Neuron (in vitro differentiated cells): ENCODE data around the gene TRIM41.

ENCODE experiments used
- H2AFZ ChIP-seq: one replicate; pipeline ENCODE4 v1.6.1; 2013; ENCODE audit warnings: low read depth, mild to moderate bottlenecking, inconsistent platforms, low read length, moderate library complexity
- H3K27me3 ChIP-seq: one replicate; pipeline ENCODE4 v1.6.1; 2013; ENCODE audit warnings: low read length; ENCODE audit not compliant: insufficient read depth
- H3K36me3 ChIP-seq: one replicate; pipeline ENCODE4 v1.6.1; 2013; ENCODE audit warnings: low read length; ENCODE audit not compliant: insufficient read depth
- H3K4me1 ChIP-seq: one replicate; pipeline ENCODE4 v1.6.1; 2013; ENCODE audit warnings: low read length; ENCODE audit not compliant: insufficient read depth
- H3K4me3 ChIP-seq: 2 replicates; pipeline ENCODE4 v1.5.1; 2013; ENCODE audit warnings: mild to moderate bottlenecking, low read length, moderate library complexity
- H3K9me3 ChIP-seq: one replicate; pipeline ENCODE4 v1.6.1; 2013; ENCODE audit warnings: low read length

TRIM41 gene

DNA sequence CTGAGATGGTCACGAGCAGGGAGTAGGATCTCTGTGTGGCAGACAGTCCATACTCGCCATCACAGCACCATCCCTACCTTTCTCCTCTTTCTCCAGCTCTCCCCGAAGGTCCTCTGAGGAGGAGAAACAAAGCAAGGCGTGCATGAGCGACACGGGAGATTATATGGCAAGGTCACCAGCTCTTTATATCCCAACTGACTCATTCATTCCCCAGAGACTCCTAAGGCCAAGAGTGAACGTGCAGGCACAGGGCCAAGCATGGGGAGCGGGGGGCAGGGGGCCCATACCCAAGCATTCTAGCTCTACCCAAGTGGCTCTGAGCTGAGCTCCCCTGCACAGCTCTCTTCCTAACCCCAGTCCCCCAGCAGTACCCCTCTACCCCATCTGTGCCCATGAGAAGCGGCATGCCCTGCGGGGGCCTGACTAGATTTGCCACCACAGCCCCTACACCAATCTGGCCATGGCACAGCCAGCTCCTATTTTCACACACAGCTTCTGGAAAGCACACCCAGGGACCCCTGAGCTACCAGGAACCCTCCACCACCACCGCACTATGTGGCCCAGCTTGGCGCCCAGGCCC lies 24.9 kb upstream of the TRIM41 start:
- no peak overlapping the region for H2AFZ ChIP-seq

DNA sequence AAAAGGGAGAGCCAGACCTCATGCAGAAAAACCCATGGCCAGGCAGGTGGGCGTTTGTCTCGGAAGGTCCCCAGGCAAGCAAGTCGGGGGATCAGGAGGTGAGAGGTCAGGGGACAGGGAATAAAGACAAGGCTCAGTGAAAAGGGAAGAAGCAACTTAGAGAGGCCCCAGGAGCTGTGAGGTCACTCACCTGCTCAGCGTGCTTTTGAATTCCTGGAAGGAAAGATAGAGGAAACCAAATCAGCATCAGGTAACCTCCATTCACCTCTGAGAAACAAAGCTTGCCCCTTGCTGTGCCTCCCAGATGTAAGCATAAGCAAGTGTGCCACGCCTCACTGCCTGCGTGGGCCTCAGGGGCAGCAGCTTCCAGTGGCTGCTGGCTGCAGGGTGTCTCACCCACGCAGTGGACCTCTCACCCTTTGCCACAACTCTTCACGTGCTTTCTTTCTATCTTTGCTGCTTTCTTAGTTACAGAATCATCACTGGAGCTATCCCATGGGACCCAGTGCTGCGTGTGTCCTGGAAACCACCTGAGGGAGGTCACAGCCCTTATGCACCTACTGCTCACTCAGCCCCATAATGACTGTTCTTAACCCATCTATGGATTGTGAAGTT lies 24.1 kb upstream of the TRIM41 start:
- Histone ChIP-seq H2AFZ (no peak overlapping the region), H3K27me3 (peaks cover 52% of the 10 kb centered on the region), H3K4me1 (no peaks in the 10 kb centered on the region), H3K9me3 (no peaks in the 10 kb centered on the region), H3K4me3 (no peak overlapping the region), H3K36me3 (no peaks in the 10 kb centered on the region)

More for the DNA sequence above, 24.9 kb upstream of the TRIM41 start:
- H3K9me3 ChIP-seq, result no peaks in the 10 kb centered on the region
- H3K4me1 ChIP-seq, result no peaks in the 10 kb centered on the region
- H3K36me3 ChIP-seq, result no peaks in the 10 kb centered on the region
- no peak overlapping the region for H3K4me3 ChIP-seq
- H3K27me3 ChIP-seq, result peaks cover 43% of the 10 kb centered on the region

DNA sequence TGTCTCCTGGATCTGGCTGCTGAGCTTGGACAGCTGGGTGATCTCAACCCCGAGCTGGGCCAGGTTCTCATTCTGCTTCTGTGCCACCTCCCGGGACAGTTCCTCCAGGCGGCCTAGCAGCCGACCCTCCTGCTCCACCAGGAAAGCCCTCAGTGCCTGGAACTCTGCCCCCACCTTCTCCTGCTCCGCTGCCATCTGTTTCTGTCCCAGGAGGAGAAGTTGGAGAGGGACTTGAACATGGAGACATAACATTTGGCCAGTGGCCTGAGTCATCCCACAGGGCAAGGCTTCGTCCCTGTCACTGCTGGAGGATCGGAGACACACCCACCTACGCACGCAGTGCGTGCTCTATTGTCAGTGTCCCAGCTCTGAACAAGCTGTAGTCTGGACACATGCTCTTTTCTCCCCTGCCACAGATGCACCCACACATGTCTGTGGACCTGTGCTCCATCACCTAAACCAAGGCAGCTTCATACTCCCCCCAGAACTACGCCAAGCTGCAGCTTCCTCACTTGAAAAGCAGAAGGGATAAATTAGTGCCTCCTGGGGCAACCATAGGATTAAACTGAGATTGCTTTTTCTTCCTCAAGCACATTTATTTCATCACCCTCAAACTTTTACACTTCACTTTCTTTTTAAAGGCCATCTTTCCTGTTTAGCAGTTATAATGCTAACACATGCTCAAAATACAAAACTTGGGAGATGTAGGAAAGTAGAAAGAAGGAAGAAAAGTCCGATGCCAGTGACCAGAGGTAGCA lies 23.0 kb upstream of the TRIM41 start:
- H3K4me1 ChIP-seq, result peaks cover 2% of the 10 kb centered on the region
- H3K27me3 ChIP-seq, result peaks cover 54% of the 10 kb centered on the region

DNA sequence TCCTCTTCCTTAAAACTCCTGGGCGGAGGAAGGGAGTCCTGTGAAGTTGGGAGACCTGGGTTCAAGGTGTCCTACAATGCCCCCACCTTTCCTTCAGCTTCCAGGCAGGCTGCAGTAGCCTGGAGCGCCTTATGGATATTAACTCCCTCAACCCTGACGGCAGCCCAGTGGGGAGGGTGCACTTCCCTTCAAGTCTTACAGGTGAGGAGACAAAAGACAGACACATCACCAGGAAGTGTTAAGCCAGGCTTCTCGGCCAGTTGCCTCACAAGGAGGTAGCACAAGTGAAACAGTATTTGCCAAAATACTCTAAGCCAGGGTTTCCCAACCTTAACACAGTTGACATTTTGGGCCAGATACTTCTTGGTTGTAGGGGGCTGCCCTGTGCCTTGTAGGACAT lies 22.3 kb upstream of the TRIM41 start:
- no peak overlapping the region for H2AFZ ChIP-seq
- H3K27me3 ChIP-seq, result peaks cover 54% of the 10 kb centered on the region
- no peak overlapping the region for H3K4me3 ChIP-seq
- peaks cover 8% of the 10 kb centered on the region for H3K4me1 ChIP-seq
- H3K36me3 ChIP-seq, result no peaks in the 10 kb centered on the region
- H3K9me3 ChIP-seq, result no peaks in the 10 kb centered on the region

More for the DNA sequence above, 23.0 kb upstream of the TRIM41 start:
- no peaks in the 10 kb centered on the region for H3K9me3 ChIP-seq
- H3K4me3 ChIP-seq, result no peak overlapping the region
- no peak overlapping the region for H2AFZ ChIP-seq
- no peaks in the 10 kb centered on the region for H3K36me3 ChIP-seq

DNA sequence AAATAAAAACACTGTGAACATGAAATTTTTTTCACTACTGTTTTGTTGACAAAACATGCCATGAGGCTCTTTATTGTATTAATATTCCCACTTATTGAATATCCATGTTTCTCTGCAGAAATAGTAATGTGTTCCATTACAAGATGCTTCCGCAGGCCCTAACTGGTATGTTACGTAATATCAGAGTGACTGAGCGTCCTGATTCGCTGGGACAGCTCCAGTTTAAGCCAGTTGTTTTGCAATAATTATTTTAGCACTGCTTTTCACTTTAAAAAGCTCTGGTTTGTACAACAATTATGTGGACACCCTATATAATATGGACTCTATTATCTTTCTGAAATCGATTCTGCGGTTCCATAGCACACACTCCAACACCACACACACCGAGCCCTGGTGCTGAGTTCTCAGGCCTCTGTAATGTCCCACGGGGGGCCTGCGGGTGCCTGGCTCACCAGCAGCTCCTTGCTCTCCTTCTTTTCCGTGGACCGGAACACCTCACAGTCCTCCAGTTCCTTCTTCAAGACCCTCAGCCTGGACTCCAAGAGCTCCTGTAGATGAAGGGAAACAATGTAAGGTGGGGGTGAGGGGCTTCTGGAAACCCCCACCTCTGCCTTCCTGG lies 19.9 kb upstream of the TRIM41 start:
- H3K36me3 ChIP-seq, result no peaks in the 10 kb centered on the region
- no peaks in the 10 kb centered on the region for H3K9me3 ChIP-seq
- no peak overlapping the region for H2AFZ ChIP-seq
- peaks cover 51% of the 10 kb centered on the region for H3K27me3 ChIP-seq
- H3K4me1 ChIP-seq, result peaks cover 11% of the 10 kb centered on the region
- H3K4me3 ChIP-seq, result no peak overlapping the region

DNA sequence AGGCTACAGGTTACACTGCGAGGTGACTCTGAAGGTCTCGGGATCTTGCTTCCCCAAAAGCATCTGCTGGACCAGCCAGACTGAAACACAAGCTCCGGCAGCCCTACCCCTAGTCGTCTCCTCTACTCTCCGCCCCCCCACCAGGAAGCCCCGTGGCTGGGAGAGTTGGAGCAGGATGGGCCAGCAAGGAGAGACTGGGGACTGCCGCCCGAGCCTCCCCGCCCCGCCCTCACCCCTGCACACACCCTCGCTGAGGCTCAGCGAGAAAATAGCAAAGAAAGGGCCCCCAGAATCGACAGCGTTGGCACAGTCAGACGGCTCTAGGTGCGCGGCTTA lies 19.3 kb upstream of the TRIM41 start:
- H3K27me3 ChIP-seq, result peaks cover 46% of the 10 kb centered on the region
- H3K4me1 ChIP-seq, result peaks cover 11% of the 10 kb centered on the region
- H3K36me3 ChIP-seq, result no peaks in the 10 kb centered on the region
- H3K9me3 ChIP-seq, result no peaks in the 10 kb centered on the region
- H2AFZ ChIP-seq, result peak overlapping the region; percentile 22
- H3K4me3 ChIP-seq, result peak overlapping the region; percentile 78

DNA sequence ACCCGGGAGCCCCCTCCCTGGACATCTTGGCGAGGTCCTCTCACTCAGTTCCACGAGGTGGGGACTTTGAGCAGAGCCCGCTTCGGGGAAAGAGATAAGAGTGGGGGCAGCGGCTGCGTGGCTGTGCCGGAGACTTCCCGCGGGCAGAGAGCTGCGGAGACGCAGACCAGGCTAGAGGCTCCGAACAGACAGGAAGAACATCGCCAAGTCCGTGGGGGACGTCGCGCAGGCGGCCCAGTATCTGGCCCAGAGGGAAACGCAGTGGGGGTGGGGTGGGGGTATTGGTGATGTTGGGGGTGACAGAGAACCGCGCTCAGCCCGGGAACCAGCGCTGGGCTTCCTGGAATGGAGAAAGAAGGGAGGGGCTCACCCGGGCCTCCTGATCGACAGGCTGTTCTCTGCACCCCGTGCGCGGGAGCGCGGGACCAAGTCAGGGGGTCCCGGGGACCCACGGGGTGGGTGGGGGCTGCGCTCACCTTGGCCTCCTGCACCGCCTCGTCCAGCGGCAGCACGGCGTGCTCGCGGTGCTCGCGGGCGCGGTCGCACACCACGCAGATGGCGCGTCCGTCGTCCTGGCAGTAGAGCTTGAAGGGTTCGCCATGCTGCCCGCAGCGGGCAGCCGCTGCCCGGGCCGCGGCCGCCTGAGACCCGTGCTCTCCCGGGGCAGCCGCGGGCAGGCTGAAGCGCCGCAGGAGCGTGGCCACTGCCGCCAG lies 18.8 kb upstream of the TRIM41 start:
- Histone ChIP-seq H3K27me3 (peaks cover 41% of the 10 kb centered on the region), H3K4me3 (peak overlapping the region; percentile 78)

DNA sequence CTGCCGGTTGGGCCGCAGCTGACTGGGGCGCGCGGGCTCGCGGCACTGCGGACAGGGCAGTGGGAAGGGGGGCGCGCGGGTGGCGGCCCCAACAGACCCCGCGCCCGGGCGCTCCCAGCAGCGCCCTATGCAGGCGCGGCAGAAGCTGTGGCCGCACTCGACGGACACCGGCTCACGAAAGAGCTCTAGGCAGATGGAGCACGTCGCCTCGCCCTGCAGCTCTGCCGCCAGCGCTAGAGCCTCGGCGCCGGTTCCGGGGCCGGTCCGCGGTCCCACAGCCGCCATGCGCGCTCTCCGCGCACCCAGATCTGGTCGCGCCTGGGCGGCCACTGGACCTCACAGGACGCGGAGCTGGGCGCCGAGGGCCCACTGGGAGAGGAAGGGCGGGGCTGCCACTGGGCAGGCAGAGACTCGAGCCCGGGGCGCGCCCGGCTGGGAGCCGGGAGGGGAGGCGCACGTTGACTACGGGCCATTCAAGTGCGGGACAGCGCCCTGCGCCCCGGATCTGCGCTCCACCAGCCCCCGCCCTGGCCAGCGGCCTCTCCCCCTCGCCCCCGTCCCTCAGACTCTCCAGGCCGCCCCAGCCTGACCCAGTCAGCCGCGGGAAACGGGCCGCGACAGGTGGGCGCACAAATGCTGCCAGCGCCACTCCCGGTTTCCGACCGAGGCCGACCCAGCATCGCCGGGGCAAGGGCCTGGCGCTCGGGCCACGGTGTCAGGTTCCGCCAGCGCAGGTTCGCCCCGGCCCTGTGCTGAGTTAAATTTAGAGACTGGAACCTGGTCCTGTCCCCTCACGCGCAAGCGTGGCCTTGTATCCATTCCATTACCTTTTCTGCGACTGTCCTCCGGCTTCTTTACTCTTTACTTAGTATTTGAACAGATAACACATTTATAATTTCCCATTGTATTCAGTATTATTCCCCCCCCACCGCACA lies 18.0 kb upstream of the TRIM41 start, which contains the start of gene TRIM7:
Gene TRIM7, minus strand, starts transcription at position 371 of the 935 bp plus-strand sequence. Its CDS starts 86 bp downstream, at position 285.
- Histone ChIP-seq H3K4me1 (peaks cover 11% of the 10 kb centered on the region), H3K4me3 (peak within 1 kb of the TSS; percentile 78), H2AFZ (peak within 1 kb of the TSS; percentile 80), H3K27me3 (peaks cover 33% of the 10 kb centered on the region), H3K9me3 (no peaks in the 10 kb centered on the region), H3K36me3 (no peaks in the 10 kb centered on the region)

More for the DNA sequence above, 18.8 kb upstream of the TRIM41 start:
- Histone ChIP-seq H3K9me3 (no peaks in the 10 kb centered on the region), H3K36me3 (no peaks in the 10 kb centered on the region), H2AFZ (peak overlapping the region; percentile 80), H3K4me1 (peaks cover 11% of the 10 kb centered on the region)

DNA sequence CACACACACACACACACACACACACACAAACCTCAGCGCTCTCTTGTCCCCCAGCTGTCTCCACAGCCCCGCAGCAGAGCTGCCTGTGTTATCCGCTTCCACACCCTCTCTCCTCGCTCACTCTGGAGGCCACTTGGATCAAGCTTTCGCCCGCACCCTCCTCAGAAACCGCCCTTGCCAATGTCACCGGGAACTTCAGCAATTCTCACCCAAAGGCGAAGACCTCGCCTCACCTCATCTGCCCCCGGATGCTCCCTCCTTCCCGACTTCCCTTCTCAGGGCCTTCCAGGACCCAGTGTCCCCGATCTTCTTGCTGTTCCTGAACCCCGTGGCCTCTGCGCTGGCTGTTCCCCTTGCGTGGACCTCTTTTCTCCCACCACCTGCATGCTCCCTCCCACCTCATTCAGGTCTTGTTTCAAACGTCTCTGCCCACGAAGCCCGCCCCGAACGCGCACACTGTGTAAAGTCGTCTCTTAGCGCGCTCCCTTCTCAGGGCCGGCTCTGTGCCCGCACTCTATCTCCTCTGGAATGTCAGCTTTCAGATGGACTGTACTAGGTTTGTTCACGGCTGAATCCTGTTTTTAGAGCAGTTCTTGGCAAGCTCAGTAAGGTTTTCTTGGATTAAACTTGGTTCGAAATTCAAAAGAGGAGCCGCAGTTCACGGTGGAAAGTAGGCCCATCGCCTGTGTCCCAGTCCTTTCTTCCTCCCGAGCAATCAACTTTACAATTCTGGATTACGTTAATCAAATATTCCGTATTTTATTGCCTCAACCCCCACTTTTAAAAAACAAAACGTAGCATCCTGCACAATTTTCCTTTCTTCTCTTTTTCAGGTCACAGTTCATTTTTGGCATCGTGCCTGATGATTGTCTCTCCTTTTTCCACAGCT lies 17.1 kb upstream of the TRIM41 start:
- peak overlapping the region; percentile 80 for H2AFZ ChIP-seq
- H3K4me3 ChIP-seq, result peak overlapping the region; percentile 78
- H3K27me3 ChIP-seq, result peaks cover 26% of the 10 kb centered on the region
- H3K36me3 ChIP-seq, result no peaks in the 10 kb centered on the region
- no peaks in the 10 kb centered on the region for H3K9me3 ChIP-seq
- H3K4me1 ChIP-seq, result peaks cover 11% of the 10 kb centered on the region

DNA sequence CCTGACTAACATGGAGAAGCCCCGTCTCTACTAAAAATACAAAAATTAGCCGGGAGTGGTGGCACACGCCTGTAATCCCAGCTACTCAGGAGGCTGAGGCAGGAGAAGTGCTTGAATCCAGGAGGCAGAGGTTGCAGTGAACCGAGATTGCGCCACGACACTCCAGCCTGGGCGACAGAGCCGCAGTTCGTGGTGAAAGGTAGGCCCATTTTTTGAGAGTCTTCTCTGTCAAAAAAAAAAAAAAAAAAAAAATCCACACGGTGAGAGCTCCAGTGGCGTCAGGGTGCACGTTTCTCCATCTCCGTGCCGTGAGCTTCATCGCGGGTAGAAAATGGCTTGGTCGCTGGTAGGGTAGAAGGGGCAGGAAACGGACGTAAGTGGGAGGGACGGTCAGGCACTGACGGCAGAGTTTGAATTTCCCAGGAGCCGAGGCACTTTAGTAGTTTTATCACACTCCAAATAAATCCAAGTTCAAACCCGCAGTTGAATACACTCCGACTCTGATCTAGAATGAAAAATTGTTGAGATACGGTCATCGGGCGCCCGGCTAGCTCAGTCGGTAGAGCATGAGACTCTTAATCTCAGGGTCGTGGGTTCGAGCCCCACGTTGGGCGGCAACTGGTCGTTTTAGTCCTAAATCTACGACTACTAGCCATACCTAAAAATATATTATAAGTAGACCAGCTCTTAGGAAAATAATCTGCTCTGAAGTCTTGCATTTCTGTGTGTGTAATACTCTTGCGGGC lies 15.7 kb upstream of the TRIM41 start:
- Histone ChIP-seq H3K36me3 (no peaks in the 10 kb centered on the region), H3K9me3 (no peaks in the 10 kb centered on the region), H3K4me1 (peaks cover 11% of the 10 kb centered on the region), H3K4me3 (peak overlapping the region; percentile 78), H2AFZ (peak overlapping the region; percentile 41), H3K27me3 (peaks cover 26% of the 10 kb centered on the region)

DNA sequence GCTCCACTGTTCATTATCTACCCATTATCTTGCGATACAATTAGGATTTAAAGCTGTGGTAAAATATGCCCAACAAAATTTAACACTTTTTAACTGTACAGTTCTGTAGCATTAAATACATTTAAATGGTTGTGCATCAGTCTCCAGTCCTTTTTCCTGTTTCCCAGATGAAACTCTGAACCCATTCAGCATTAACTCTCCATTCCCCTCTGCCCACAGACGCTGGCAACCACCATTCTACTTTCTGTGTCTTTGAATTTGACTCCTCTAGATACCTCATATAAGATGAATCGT lies 15.2 kb upstream of the TRIM41 start:
- no peaks in the 10 kb centered on the region for H3K9me3 ChIP-seq
- H3K4me1 ChIP-seq, result peaks cover 11% of the 10 kb centered on the region
- H3K4me3 ChIP-seq, result peak overlapping the region; percentile 78
- H2AFZ ChIP-seq, result no peak overlapping the region
- no peaks in the 10 kb centered on the region for H3K36me3 ChIP-seq
- H3K27me3 ChIP-seq, result peaks cover 27% of the 10 kb centered on the region
